ENCODE measurements around the gene RANBP9.

The RANBP9 gene

GRCh38 chr6:13604546-13605416 lies 106.9 kb downstream of the RANBP9 start:
- no peaks in the 10 kb centered on the region for H3K4me1 Mint-ChIP-seq
- no peaks in the 10 kb centered on the region for H3K27me3 Mint-ChIP-seq
- DNase-seq: no peak
- H3K36me3 Mint-ChIP-seq: peaks cover 14% of the 10 kb centered on the region
- H3K27ac Mint-ChIP-seq: no peak overlapping the region
- H3K4me3 Mint-ChIP-seq: no peak overlapping the region
- H3K9me3 Mint-ChIP-seq: no peaks in the 10 kb centered on the region
- CTCF ChIA-PET: interaction anchor here (0.9 to 1.2 kb wide), 3 partner anchors 11 to 30 kb away, joined by 3 to 5 read pairs (median 4); partner anchors contain the start of genes NOL7 and SIRT5

- CTCF ChIA-PET: interaction anchor here (0.9 to 1.2 kb wide), 2 partner anchors 11 to 29 kb away, joined by 3 to 5 read pairs; partner anchors contain the start of gene SIRT5
- no peaks in the 10 kb centered on the region for H3K27me3 Mint-ChIP-seq
- peaks cover 16% of the 10 kb centered on the region for H3K36me3 Mint-ChIP-seq
- H3K9me3 Mint-ChIP-seq: no peaks in the 10 kb centered on the region
- no peak overlapping the region for H3K4me3 Mint-ChIP-seq
- no peaks in the 10 kb centered on the region for H3K4me1 Mint-ChIP-seq
- no peak overlapping the region for H3K27ac Mint-ChIP-seq
- DNase-seq: no peak
Measured at GRCh38 chr6:13604135-13604534, 107.5 kb downstream of the RANBP9 start.

GRCh38 chr6:13600036-13600435 lies 111.6 kb downstream of the RANBP9 start:
- Mint-ChIP-seq H3K27ac (no peak overlapping the region), H3K36me3 (peaks cover 33% of the 10 kb centered on the region), H3K27me3 (no peaks in the 10 kb centered on the region), H3K4me3 (no peak overlapping the region), H3K4me1 (peaks cover 5% of the 10 kb centered on the region), H3K9me3 (no peaks in the 10 kb centered on the region)
- no peak for DNase-seq
- CTCF ChIA-PET: no interaction called here

GRCh38 chr6:13597073-13597472 lies 114.6 kb downstream of the RANBP9 start:
- CTCF ChIA-PET: no interaction called here
- no peaks in the 10 kb centered on the region for H3K9me3 Mint-ChIP-seq
- DNase-seq: no peak
- peaks cover 30% of the 10 kb centered on the region for H3K36me3 Mint-ChIP-seq
- H3K4me3 Mint-ChIP-seq: no peak overlapping the region
- no peak overlapping the region for H3K27ac Mint-ChIP-seq
- no peaks in the 10 kb centered on the region for H3K27me3 Mint-ChIP-seq
- H3K4me1 Mint-ChIP-seq: peaks cover 8% of the 10 kb centered on the region

GRCh38 chr6:13593720-13594119 lies 117.9 kb downstream of the RANBP9 start:
- Mint-ChIP-seq H3K36me3 (peaks cover 21% of the 10 kb centered on the region), H3K27ac (no peak overlapping the region), H3K9me3 (no peaks in the 10 kb centered on the region), H3K27me3 (no peaks in the 10 kb centered on the region), H3K4me1 (peaks cover 8% of the 10 kb centered on the region), H3K4me3 (no peak overlapping the region)
- CTCF ChIA-PET: interaction anchor here (0.7 kb wide), 1 partner anchor 18 kb away, joined by 3 read pairs; no protein-coding TSS in a partner anchor
- no peak for DNase-seq

- Mint-ChIP-seq H3K27me3 (no peaks in the 10 kb centered on the region), H3K36me3 (peaks cover 19% of the 10 kb centered on the region), H3K4me1 (peaks cover 8% of the 10 kb centered on the region), H3K9me3 (no peaks in the 10 kb centered on the region), H3K4me3 (no peak overlapping the region), H3K27ac (no peak overlapping the region)
- CTCF ChIA-PET: interaction anchor here (0.6 kb wide), 1 partner anchor 11 kb away, joined by 3 read pairs; no protein-coding TSS in a partner anchor
- no peak for DNase-seq
Measured at GRCh38 chr6:13593103-13593502, 118.5 kb downstream of the RANBP9 start.

- Mint-ChIP-seq H3K27me3 (no peaks in the 10 kb centered on the region), H3K27ac (no peak overlapping the region), H3K36me3 (peaks cover 17% of the 10 kb centered on the region), H3K4me3 (no peak overlapping the region), H3K9me3 (no peaks in the 10 kb centered on the region), H3K4me1 (peaks cover 8% of the 10 kb centered on the region)
- DNase-seq: no peak
- CTCF ChIA-PET: interaction anchor here (1.2 kb wide), 1 partner anchor 16 kb away, joined by 4 read pairs; the partner anchor contains the start of gene SIRT5
Measured at GRCh38 chr6:13591205-13591921, 120.3 kb downstream of the RANBP9 start.

- H3K36me3 Mint-ChIP-seq: peaks cover 14% of the 10 kb centered on the region
- H3K9me3 Mint-ChIP-seq: no peaks in the 10 kb centered on the region
- H3K27me3 Mint-ChIP-seq: no peaks in the 10 kb centered on the region
- CTCF ChIA-PET: no interaction called here
- H3K27ac Mint-ChIP-seq: no peak overlapping the region
- peaks cover 5% of the 10 kb centered on the region for H3K4me1 Mint-ChIP-seq
- no peak overlapping the region for H3K4me3 Mint-ChIP-seq
- DNase-seq: no peak
Measured at GRCh38 chr6:13590574-13591153, 121.0 kb downstream of the RANBP9 start.

GRCh38 chr6:13589801-13590200 lies 121.8 kb downstream of the RANBP9 start:
- Mint-ChIP-seq H3K9me3 (no peaks in the 10 kb centered on the region), H3K4me1 (peaks cover 4% of the 10 kb centered on the region), H3K27me3 (no peaks in the 10 kb centered on the region), H3K36me3 (peaks cover 20% of the 10 kb centered on the region), H3K4me3 (no peak overlapping the region), H3K27ac (no peak overlapping the region)
- no peak for DNase-seq
- CTCF ChIA-PET: interaction anchor here (0.8 kb wide), 1 partner anchor 477 kb away, joined by 3 read pairs; no protein-coding TSS in a partner anchor

- Mint-ChIP-seq H3K36me3 (peaks cover 31% of the 10 kb centered on the region), H3K27ac (peak overlapping the region; percentile 13), H3K27me3 (no peaks in the 10 kb centered on the region), H3K4me3 (no peak overlapping the region), H3K9me3 (no peaks in the 10 kb centered on the region), H3K4me1 (no peaks in the 10 kb centered on the region)
- CTCF ChIA-PET: no interaction called here
- no peak for DNase-seq
Measured at GRCh38 chr6:13586603-13587542, 124.8 kb downstream of the RANBP9 start.

GRCh38 chr6:13581700-13582229 lies 129.9 kb downstream of the RANBP9 start:
- CTCF ChIA-PET: no interaction called here
- Mint-ChIP-seq H3K9me3 (no peaks in the 10 kb centered on the region), H3K27ac (no peak overlapping the region)

GRCh38 chr6:13579911-13580310 lies 131.7 kb downstream of the RANBP9 start:
- Mint-ChIP-seq H3K4me1 (peaks cover 14% of the 10 kb centered on the region), H3K9me3 (no peaks in the 10 kb centered on the region), H3K4me3 (no peak overlapping the region), H3K36me3 (peaks cover 25% of the 10 kb centered on the region), H3K27ac (no peak overlapping the region), H3K27me3 (no peaks in the 10 kb centered on the region)
- DNase-seq: no peak
- CTCF ChIA-PET: no interaction called here

More at GRCh38 chr6:13581700-13582229, 129.9 kb downstream of the RANBP9 start:
- H3K4me3 Mint-ChIP-seq: no peak overlapping the region
- no peaks in the 10 kb centered on the region for H3K4me1 Mint-ChIP-seq
- peaks cover 34% of the 10 kb centered on the region for H3K36me3 Mint-ChIP-seq
- no peaks in the 10 kb centered on the region for H3K27me3 Mint-ChIP-seq
- DNase-seq: no peak

GRCh38 chr6:13577926-13578325 lies 133.7 kb downstream of the RANBP9 start:
- H3K36me3 Mint-ChIP-seq: peaks cover 14% of the 10 kb centered on the region
- no peaks in the 10 kb centered on the region for H3K9me3 Mint-ChIP-seq
- H3K27me3 Mint-ChIP-seq: no peaks in the 10 kb centered on the region
- CTCF ChIA-PET: no interaction called here
- DNase-seq: no peak
- H3K27ac Mint-ChIP-seq: no peak overlapping the region
- no peak overlapping the region for H3K4me3 Mint-ChIP-seq
- H3K4me1 Mint-ChIP-seq: peaks cover 26% of the 10 kb centered on the region
